Heart left ventricle (tissue), 16 donors: ENCODE measurements around the gene RGS7. TPM values are rescaled to one million over a fixed set of nuclear protein-coding genes. Genes with fewer than 3 reads are reported as not detected.

Experiments used
- ATAC-seq, 4 donors: fragments of 200-7000 bp; cut with Tn5 transposase; one replicate each; pipeline ENCODE4 v1.9.1; 2020 to 2022; ENCODE audit warnings: moderate library complexity in 4 of 4, mild to moderate bottlenecking in 3 of 4, moderate number of reproducible peaks in 1 of 4
- DNase-seq, 5 donors: peaks; one replicate each; pipeline ENCODE4 v3.0.0-alpha.2; 2020
- H3K27ac ChIP-seq, 12 donors: fragments of 200-600 bp; sonication (generic) in 4 of 12; one replicate each; pipeline versions ENCODE4 v1.5.0 to v1.8.0; 2016 to 2022; ENCODE audit warnings: mild to moderate bottlenecking in 2 of 12
- H3K27me3 ChIP-seq, 9 donors: fragments of 200-600 bp; sonication (generic) in 2 of 9; one replicate each; pipeline versions ENCODE4 v1.5.1 to v1.8.0; 2016 to 2022; ENCODE audit warnings: mild to moderate bottlenecking in 3 of 9
- H3K36me3 ChIP-seq, 9 donors: fragments of 200-600 bp; sonication (generic) in 2 of 9; one replicate each; pipeline versions ENCODE4 v1.5.0 to v1.8.0; 2018 to 2022; ENCODE audit warnings: mild to moderate bottlenecking in 2 of 9
- H3K4me1 ChIP-seq, 12 donors: fragments of 200-600 bp; sonication (generic) in 4 of 12; one replicate each; pipeline versions ENCODE4 v1.5.0 to v1.8.0; 2016 to 2022; ENCODE audit warnings: mild to moderate bottlenecking in 3 of 12
- H3K4me3 ChIP-seq, 12 donors: fragments of 200-600 bp; sonication (generic) in 4 of 12; one replicate each; pipeline versions ENCODE4 v1.5.0 to v1.8.0; 2017 to 2022; ENCODE audit warnings: mild to moderate bottlenecking in 9 of 12, moderate library complexity in 4 of 12
- H3K9me3 ChIP-seq, 12 donors: fragments of 200-600 bp; sonication (generic) in 4 of 12; one replicate each; pipeline versions ENCODE4 v1.5.0 to v1.8.0; 2016 to 2022; ENCODE audit warnings: mild to moderate bottlenecking in 1 of 12
- POLR2A ChIP-seq, 2 donors: fragments of 450-650 bp; IDR thresholded peaks; one replicate each; pipeline ENCODE4 v1.6.1; 2017; ENCODE audit warnings: antibody characterized with exemption in 2 of 2, mild to moderate bottlenecking in 2 of 2, moderate library complexity in 2 of 2
- WGBS, 4 donors: extraction: QIAGEN DNeasy Blood & Tissue Kit in 2 of 4; methylation state at CpG; one replicate each; pipeline versions ENCODE4 v1.1.5 to v1.1.7; 2013 to 2018; 5-methylcytosine and 5-hydroxymethylcytosine counted together
- intact Hi-C, 10 donors: fragments of 100-400 bp; cut with DNase I; formaldehyde crosslinking; loops; one replicate each; pipeline versions ENCODE4 v1.11.1 to v1.14.2; 2022
- polyA plus RNA-seq, 2 donors: library from polyadenylated mRNA; stranded (reverse); fragments of 200-250 nt; gene quantifications; one replicate each; pipeline ENCODE4 v1.2.3, GENCODE V29; 2013
- total RNA-seq, 9 donors: library from RNA; depleted of rRNA in 2 of 9; stranded (reverse); fragments of >200 nt in 2 of 9; fragmentation: NEBNext Ultra II Directional in 3 of 9; extraction: Animal tissue kit (Norgen Biotek cat#: 25700) in 3 of 9; gene quantifications; one replicate each; pipeline versions ENCODE4 v1.1.0 to v1.2.4, GENCODE V29; 2016 to 2023
- TF ChIP-seq, protein P1 (sequence below), 12 donors: fragments of 200-600 bp; sonication (generic) in 4 of 12; IDR thresholded peaks; one replicate each; pipeline versions ENCODE4 v1.5.0 to v1.8.0; 2018 to 2022; ENCODE audit warnings: antibody characterized with exemption in 12 of 12, mild to moderate bottlenecking in 5 of 12
- donor health status: ischemic (EF 13 %, LVEDD 7.1; RV severe dilation, severe dysfunction).
- donor health status: healthy with polysubstance abuse.
- donor health status: DM: no; HTN: yes; CAD: no.
- donor health status: DM: no; HTN: no; CAD: no.
- donor health status: ischemic (EF 25% LVEDD 6.9; RV normal size, moderate dysfunction).
- donor health status: ischemic (EF 25% LVEDD 5.7; RV mildly dilated, moderate dysfunction).
- donor health status: healthy.
- donor health status: DM: yes; HTN: yes; CAD: no.
- donor health status: ischemic (EF 35%, LVEDD 5.7; RV mildly dilated, moderate dysfunction).
- donor health status: nonischemic (EF 11% LVEDD 7.7; RV severe dilation, severe dysfunction).
- donor health status: DM: yes; HTN: yes; CAD: no.
- donor health status: PGD.
- donor health status: ischemic (EF 29% LVEDD 5.4; RV normal size, mild dysfunction).
- donor health status: nonischemic (EF 23%, LVEDD 6.1; RV moderate dilation, normal function).

RGS7 gene
- total and polyA plus RNA-seq, 11 donors = not detected

DNA sequence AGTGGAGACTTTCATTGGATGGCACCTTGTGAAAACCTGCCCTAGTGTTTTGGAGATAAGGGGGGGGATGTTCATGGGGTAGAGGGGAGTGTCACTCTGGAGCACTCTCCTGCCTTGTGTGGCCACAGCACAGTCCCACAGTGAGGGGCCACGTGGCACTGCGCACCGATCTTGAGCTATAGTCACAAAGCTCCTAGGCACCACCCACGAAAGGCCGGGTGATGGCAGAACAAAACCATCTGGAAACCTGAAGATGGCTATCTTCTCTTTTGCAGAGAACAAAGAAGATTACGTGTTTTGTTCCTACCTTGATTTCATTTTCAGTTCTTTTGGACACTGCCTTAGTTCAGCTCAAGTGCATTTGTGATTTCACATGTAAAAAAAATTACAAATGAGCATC is 220.6 kb downstream of the RGS7 start:
- DNase-seq (no peak), ATAC-seq (no peak)
- Histone ChIP-seq H3K27me3 (no peaks in the 10 kb centered on the region), H3K9me3 (peaks cover 0 to 2% (median 0%) of the 10 kb centered on the region in 12 donors), H3K36me3 (no peaks in the 10 kb centered on the region), H3K4me1 (no peaks in the 10 kb centered on the region), H3K27ac (no peak overlapping the region), H3K4me3 (no peak overlapping the region)
- intact Hi-C loops = no loop called here
- 74 to 90% (median 82%) methylated on average over 4 to 6 of the region's 6 CpGs for WGBS, 4 donors
- TF ChIP-seq POLR2A (IDR thresholded peaks at IDR 0.05) = no peak
- TF ChIP-seq, protein P1, sequence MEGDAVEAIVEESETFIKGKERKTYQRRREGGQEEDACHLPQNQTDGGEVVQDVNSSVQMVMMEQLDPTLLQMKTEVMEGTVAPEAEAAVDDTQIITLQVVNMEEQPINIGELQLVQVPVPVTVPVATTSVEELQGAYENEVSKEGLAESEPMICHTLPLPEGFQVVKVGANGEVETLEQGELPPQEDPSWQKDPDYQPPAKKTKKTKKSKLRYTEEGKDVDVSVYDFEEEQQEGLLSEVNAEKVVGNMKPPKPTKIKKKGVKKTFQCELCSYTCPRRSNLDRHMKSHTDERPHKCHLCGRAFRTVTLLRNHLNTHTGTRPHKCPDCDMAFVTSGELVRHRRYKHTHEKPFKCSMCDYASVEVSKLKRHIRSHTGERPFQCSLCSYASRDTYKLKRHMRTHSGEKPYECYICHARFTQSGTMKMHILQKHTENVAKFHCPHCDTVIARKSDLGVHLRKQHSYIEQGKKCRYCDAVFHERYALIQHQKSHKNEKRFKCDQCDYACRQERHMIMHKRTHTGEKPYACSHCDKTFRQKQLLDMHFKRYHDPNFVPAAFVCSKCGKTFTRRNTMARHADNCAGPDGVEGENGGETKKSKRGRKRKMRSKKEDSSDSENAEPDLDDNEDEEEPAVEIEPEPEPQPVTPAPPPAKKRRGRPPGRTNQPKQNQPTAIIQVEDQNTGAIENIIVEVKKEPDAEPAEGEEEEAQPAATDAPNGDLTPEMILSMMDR (IDR thresholded peaks at IDR 0.05) = no peak

DNA sequence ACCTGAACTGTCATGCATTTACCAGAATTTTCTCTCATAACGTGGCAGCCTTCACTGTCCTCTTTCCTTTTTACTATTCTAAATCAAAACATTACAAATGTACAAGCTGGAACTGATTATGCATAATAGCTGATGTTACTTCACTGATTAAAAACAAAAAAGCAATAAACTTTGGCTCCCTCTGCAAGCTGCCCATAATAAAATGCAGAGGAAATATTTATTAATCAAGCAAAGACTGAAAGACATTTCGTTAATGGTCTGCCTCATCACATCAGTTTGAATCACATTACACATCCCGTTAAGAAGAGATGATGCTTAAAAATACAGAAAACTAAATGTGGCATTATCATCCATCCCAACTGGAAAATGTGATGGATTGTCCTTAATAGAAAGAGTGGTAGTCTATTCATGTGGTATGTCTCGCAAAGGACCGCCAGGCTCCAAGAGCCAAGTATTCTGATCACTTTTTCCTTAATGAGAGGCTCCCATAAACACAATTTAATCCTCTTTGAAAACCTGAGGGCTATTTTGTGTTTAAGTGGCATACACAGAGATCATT is 225.3 kb downstream of the RGS7 start:
- DNase-seq = no peak
- Histone ChIP-seq H3K4me3 (no peak overlapping the region), H3K27ac (no peak overlapping the region), H3K4me1 (no peaks in the 10 kb centered on the region), H3K27me3 (no peaks in the 10 kb centered on the region), H3K9me3 (peaks cover 0 to 2% (median 0%) of the 10 kb centered on the region in 12 donors), H3K36me3 (no peaks in the 10 kb centered on the region)
- no peak for ATAC-seq
- TF ChIP-seq, protein P1 (IDR thresholded peaks at IDR 0.05) = no peak
- no peak for TF ChIP-seq POLR2A (IDR thresholded peaks at IDR 0.05)
- 78 to 84% (median 80%) methylated on average over 5 of the region's 5 CpGs for WGBS, 4 donors
- intact Hi-C loops = no loop called here

DNA sequence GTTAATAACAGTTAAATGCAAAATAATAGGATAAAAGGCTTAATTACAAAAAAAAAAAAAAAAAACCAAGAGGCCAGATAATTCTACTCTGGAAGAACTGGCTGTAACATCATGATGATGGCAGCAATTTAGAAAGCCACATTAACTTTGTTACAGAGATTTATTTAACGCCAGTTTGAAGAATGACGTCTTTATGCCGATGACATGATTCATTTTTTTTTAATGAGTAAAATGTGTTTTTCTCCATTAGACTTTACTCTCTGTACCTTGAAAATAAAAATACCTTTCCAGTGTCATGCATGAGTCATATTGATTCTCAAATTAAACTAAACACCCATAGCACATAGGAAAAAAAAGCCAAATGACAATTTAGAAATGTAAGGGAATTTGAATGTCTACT is 226.1 kb downstream of the RGS7 start:
- Histone ChIP-seq H3K9me3 (peaks cover 0 to 2% (median 0%) of the 10 kb centered on the region in 12 donors), H3K27ac (no peak overlapping the region), H3K27me3 (no peaks in the 10 kb centered on the region), H3K36me3 (no peaks in the 10 kb centered on the region), H3K4me3 (no peak overlapping the region), H3K4me1 (no peaks in the 10 kb centered on the region)
- WGBS, 4 donors = 86 to 92% (median 88%) methylated on average over 3 of the region's 3 CpGs
- no peak for DNase-seq
- ATAC-seq = no peak
- TF ChIP-seq, protein P1 (IDR thresholded peaks at IDR 0.05) = no peak
- intact Hi-C loops = no loop called here

DNA sequence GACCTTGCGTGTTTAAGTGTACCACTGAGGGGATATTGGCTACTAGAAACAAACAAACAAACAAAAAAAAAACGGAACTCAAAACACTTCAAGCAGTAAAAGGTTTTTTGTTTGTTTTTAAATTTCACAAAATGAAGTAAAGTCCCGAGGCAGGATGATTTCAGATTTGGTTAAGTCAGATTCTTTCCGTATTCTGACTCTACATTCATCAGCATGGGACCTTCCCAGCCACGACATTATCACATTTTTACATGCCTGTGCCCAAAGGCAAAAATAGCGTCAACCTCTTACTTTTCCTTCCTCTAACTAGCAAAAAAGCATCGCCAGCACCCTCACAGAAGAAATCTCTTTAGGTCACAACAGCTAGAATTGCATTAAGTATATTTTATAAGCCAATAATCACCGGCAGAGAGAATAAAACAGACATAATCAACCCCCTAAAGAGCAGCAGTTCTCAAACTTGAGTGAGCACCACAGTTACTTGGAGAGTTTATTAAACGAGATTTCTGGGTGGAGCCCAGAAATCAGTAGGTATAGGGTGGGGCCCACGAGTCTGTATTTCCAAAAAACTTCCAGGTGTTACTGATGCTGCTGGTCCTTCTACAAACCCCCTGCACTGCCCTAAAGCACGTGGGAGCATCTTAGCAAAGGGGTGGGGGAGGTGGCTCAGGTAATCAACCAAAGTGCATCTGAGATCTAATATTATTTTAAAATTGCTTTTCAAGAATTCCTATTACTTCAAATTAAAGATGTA is 227.6 kb downstream of the RGS7 start:
- H3K27me3 ChIP-seq = no peaks in the 10 kb centered on the region
- H3K4me3 ChIP-seq = no peak overlapping the region
- no peak for TF ChIP-seq POLR2A (IDR thresholded peaks at IDR 0.05)
- TF ChIP-seq, protein P1 (IDR thresholded peaks at IDR 0.05) = no peak
- DNase-seq (no peak), ATAC-seq (no peak)
- WGBS, 4 donors = 52 to 60% (median 56%) methylated on average over 11 of the region's 11 CpGs
- no peaks in the 10 kb centered on the region for H3K36me3 ChIP-seq
- no peaks in the 10 kb centered on the region for H3K4me1 ChIP-seq
- no peak overlapping the region for H3K27ac ChIP-seq
- intact Hi-C loops = no loop called here
- peaks cover 0 to 2% (median 0%) of the 10 kb centered on the region in 12 donors for H3K9me3 ChIP-seq
